ENCODE measurements around the gene PIP5K1B. TPM values are rescaled to one million over a fixed set of nuclear protein-coding genes. Genes with fewer than 3 reads are reported as not detected.

Gene PIP5K1B
- total RNA-seq, 6 donors from 2014 or later, result 22.4 to 76.8 (median 47.2) TPM

DNA sequence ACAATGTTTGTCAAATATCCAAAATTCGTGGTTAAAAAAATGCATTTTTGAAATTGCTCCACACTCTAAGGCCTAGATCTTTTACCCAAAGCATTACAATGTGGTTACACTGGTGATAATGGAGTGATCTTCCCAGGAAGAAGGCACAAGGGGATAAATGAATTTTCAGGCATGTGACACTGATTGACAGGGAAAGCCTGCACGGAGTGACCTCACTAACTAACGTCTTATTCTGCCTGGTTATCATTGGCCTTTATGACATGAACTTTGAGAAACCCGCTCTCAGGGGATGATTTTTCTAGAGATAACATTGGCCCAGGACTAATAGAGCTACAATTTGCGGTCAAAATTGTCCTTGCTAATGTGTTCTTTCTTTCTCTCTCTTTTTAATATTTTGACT, 171.2 kb downstream of the PIP5K1B start:
- TF ChIP-seq EP300 (IDR thresholded peaks at IDR 0.05), result no peak
- Histone ChIP-seq H3K4me1 (peaks cover 0 to 15% (median 9%) of the 10 kb centered on the region in 4 donors), H3K9me3 (no peaks in the 10 kb centered on the region), H3K4me3 (no peak overlapping the region), H3K36me3 (no peaks in the 10 kb centered on the region), H3K27ac (no peak overlapping the region), H3K27me3 (no peaks in the 10 kb centered on the region)
- DNase-seq (no peak), ATAC-seq (ENCODE audit: low FRiP score in 2 of 2) (no peak)
- WGBS, 2 donors, result 85 to 88% methylated on average over 5 of the region's 5 CpGs

DNA sequence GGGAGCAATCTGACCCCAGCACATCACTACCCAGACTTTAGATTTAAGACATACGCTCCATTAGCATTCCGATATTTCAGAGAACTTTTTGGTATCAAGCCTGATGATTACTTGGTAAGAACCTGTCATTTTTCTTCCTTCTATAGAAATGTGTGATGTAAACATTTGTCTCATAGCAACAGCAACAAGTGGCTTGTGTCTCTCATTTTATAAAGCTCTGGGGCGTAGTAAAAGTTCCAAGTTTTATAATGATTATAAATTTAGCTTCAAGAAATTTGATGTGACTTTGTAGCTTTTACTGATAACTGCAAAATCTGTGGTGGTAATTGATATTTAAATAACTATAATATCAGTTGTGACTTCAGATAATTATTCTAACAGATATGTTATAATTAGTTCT, 171.6 kb downstream of the PIP5K1B start:
- ATAC-seq (ENCODE audit: low FRiP score in 2 of 2), result no peak
- 61 to 62% methylated on average over 3 of the region's 3 CpGs for WGBS, 2 donors
- H3K36me3 ChIP-seq, result no peaks in the 10 kb centered on the region
- H3K4me3 ChIP-seq, result no peak overlapping the region
- DNase-seq, result no peak
- no peak for TF ChIP-seq EP300 (IDR thresholded peaks at IDR 0.05)
- no peak for TF ChIP-seq POLR2AphosphoS5 (IDR thresholded peaks at IDR 0.05)
- TF ChIP-seq, protein P1, sequence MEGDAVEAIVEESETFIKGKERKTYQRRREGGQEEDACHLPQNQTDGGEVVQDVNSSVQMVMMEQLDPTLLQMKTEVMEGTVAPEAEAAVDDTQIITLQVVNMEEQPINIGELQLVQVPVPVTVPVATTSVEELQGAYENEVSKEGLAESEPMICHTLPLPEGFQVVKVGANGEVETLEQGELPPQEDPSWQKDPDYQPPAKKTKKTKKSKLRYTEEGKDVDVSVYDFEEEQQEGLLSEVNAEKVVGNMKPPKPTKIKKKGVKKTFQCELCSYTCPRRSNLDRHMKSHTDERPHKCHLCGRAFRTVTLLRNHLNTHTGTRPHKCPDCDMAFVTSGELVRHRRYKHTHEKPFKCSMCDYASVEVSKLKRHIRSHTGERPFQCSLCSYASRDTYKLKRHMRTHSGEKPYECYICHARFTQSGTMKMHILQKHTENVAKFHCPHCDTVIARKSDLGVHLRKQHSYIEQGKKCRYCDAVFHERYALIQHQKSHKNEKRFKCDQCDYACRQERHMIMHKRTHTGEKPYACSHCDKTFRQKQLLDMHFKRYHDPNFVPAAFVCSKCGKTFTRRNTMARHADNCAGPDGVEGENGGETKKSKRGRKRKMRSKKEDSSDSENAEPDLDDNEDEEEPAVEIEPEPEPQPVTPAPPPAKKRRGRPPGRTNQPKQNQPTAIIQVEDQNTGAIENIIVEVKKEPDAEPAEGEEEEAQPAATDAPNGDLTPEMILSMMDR (IDR thresholded peaks at IDR 0.05), result no peak
- TF ChIP-seq POLR2A (IDR thresholded peaks at IDR 0.05), result no peak
- H3K9me3 ChIP-seq, result no peaks in the 10 kb centered on the region
- H3K4me1 ChIP-seq, result peaks cover 0 to 11% (median 6%) of the 10 kb centered on the region in 4 donors
- no peaks in the 10 kb centered on the region for H3K27me3 ChIP-seq
- no peak overlapping the region for H3K27ac ChIP-seq

DNA sequence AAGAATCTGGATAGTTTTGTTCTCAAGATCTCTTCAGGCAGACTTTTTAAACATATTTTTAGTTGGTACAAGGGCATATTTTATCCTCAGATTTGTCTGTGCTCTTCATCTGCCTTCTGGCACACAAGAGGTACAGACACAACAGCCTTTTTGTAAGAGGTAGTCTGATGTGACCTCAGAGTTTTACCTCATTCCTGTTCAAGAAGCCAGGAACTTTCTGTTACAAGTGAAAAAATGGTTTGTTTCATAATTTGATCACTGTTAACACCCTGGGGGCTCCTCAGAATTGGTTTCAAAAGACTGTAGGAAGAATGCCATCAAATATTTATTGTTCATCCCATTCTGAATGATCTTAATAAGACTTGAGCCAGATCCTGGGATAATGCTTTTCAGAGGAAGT, 172.2 kb downstream of the PIP5K1B start:
- no peak for ATAC-seq (ENCODE audit: low FRiP score in 2 of 2)

DNA sequence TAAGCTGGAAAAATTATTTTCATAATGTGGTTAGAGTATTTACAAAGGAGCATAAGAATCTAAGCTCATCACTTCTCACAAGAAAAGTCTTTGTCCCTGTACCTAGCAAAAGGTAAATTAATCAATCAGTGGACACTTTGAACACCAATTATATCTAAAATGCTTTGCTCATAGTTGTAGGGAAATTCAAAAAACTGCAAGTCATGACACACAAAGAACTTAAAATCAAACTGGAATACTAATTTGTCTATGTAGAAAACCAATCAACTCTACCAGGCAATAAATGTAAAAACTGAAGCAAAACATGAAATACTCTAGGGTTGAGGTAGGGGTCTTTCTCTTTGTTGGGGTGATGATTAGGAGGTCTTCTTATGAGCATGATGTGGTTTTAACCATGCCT, 173.4 kb downstream of the PIP5K1B start:
- DNase-seq, result no peak
- Histone ChIP-seq H3K4me3 (no peak overlapping the region), H3K27me3 (no peaks in the 10 kb centered on the region), H3K4me1 (no peaks in the 10 kb centered on the region), H3K36me3 (no peaks in the 10 kb centered on the region), H3K27ac (no peak overlapping the region), H3K9me3 (no peaks in the 10 kb centered on the region)
- ATAC-seq (ENCODE audit: low FRiP score in 2 of 2), result no peak
- TF ChIP-seq POLR2A (IDR thresholded peaks at IDR 0.05) (no peak), EP300 (IDR thresholded peaks at IDR 0.05) (no peak), POLR2AphosphoS5 (IDR thresholded peaks at IDR 0.05) (no peak)
- TF ChIP-seq, protein P1 (IDR thresholded peaks at IDR 0.05), result no peak

More for the DNA sequence above, 172.2 kb downstream of the PIP5K1B start:
- no peak for DNase-seq
- no peaks in the 10 kb centered on the region for H3K36me3 ChIP-seq
- no peaks in the 10 kb centered on the region for H3K27me3 ChIP-seq
- H3K4me1 ChIP-seq, result peaks cover 0 to 6% (median 1%) of the 10 kb centered on the region in 4 donors
- no peaks in the 10 kb centered on the region for H3K9me3 ChIP-seq
- TF ChIP-seq POLR2A (IDR thresholded peaks at IDR 0.05) (no peak), POLR2AphosphoS5 (IDR thresholded peaks at IDR 0.05) (no peak), EP300 (IDR thresholded peaks at IDR 0.05) (no peak)
- TF ChIP-seq, protein P1 (IDR thresholded peaks at IDR 0.05), result no peak
- no peak overlapping the region for H3K27ac ChIP-seq
- no peak overlapping the region for H3K4me3 ChIP-seq

DNA sequence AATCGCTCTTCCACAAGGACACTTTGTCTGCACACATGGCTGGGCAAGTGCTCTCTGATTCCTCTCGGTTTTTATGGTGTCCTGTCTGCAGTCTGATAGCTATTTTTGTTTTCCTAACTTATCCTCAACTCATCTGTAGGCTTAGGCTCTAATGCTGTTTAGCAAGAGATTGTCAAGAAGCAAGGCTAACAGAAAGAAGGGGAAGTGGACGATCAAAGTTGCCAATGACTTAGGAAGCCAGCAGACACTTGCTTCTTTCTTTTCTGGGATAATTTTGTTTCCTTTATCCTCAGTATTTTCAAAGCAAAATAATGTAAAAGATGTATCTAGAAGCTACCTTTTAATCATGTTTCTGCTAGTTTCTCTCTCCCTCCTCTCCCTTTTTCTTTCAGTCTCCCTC, 178.2 kb downstream of the PIP5K1B start:
- H3K36me3 ChIP-seq, result no peaks in the 10 kb centered on the region
- no peak overlapping the region for H3K4me3 ChIP-seq
- DNase-seq (no peak), ATAC-seq (ENCODE audit: low FRiP score in 2 of 2) (no peak)
- TF ChIP-seq, protein P1 (IDR thresholded peaks at IDR 0.05), result no peak
- TF ChIP-seq POLR2AphosphoS5 (IDR thresholded peaks at IDR 0.05) (no peak), EP300 (IDR thresholded peaks at IDR 0.05) (no peak), POLR2A (IDR thresholded peaks at IDR 0.05) (no peak)
- 80 to 88% methylated on average over 3 of the region's 3 CpGs for WGBS, 2 donors
- H3K9me3 ChIP-seq, result no peaks in the 10 kb centered on the region
- no peak overlapping the region for H3K27ac ChIP-seq
- H3K27me3 ChIP-seq, result no peaks in the 10 kb centered on the region
- no peaks in the 10 kb centered on the region for H3K4me1 ChIP-seq
